COLO668 (cell line): ENCODE data around the gene NDFIP1.

Experiments used
- DNase-seq: peaks from one replicate; lab custom pipeline; 2025; ENCODE audit not compliant: unreplicated experiment; lab: John Stamatoyannopoulos, UW

NDFIP1 gene

DNA sequence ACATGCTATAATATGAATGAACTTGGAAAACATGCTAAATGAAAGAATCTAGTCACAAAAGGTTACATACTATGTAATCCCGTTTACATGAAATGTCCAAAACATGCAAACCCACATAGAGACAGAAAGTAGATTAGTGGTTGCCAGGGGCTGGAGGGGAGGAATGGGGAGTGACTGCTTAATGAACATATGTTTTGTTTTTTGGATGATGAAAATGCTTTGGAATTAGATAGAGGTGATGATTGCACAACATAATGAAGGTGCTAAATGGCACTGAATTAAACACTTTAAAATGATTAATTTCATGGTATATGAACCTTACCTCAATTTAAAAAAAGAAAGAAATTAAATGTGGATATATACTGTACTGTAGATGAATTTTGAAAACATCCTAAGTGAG, 17.6 kb upstream of the NDFIP1 start:
- no peak for DNase-seq

- no peak for DNase-seq
These were observed 16.7 kb upstream of the NDFIP1 start for GRCh38 chr5:142091922-142092321.

DNA sequence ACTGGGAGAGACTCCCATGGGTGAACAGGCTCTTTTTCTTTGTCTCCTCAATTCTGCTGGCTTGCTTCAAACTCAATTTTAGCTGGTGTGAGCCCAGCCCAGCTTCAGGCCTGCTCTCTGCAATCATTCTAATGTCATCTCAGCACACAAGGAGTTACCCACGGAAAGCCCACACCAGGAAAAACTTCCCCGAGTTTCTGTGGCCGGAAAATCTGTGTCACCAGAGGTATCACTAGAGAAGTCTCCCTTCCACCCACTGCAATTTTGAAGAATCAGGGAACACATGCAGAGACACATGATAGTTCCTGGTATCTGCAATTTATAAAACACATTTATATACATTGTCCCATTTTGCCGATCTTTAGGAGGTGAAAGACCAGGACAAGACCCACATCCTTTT, 13.5 kb upstream of the NDFIP1 start:
- DNase-seq, result no peak

DNA sequence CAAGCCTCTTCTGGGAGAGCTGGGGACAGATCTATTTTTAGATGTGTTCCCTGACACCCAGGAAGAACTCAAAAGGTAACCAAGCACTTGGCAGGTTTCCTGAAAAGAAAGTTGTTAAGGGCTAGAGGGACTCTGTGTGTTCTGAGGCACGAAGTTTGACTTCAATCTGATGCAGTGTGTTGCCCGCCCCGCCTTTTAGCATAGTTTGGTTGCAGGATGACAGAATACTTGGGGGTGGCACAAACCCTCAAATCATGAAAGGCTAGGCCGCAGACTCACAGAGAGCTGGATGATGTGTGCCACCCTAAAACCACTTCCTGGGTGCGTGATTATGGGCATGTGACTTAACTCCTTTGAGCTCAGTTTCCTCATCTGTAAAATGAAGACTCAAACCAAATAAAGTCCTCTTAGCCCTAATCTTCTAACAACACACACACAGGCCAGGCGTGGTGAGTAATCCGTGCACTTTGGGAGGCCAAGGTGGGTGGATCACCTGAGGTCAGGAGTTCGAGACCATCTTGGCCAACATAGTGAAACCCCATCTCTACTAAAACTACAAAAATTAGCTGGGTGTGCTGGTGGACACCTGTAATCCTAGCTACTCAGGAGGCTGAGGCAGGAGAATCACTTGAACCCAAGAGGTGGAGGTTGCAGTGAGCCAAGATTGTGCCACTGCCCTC, 12.8 kb upstream of the NDFIP1 start:
- DNase-seq, result no peak

DNA sequence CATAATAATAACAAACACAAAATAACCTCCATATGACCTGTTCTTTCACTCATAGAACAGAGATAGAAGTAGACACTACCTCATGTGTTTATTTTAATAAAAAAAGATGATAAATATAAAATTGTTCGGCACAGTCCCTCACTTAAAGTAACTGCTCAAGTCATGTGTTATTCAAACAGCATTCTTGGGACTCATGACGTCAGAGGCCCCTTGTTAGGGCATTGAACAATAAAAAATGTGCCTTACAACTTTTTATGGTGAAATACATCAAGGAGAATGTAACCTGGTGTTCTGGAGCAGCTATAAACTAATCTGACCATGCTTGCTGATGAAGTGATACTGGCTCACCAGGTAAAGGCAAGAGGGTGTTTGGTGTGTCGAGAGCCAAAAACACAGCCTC, 12.2 kb upstream of the NDFIP1 start:
- DNase-seq, result no peak

DNA sequence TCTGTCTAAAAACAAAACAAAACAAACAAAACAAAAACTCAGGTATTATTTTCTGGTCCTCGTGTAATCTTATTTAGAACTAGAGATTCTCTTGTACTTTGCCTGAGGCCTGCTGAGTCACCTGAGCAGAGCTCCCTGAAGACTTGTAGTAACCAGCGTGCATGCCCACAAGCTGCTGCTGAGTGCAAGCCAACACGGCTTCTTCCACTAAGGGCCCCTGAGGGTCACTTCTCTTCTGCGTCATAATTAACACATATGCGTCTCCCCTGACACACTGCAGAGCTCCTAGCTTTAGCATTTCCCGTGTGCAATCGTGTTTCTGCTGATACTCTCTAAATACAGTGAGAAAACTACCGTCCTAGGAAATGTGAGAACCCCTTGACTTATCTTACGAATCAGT, 10.9 kb upstream of the NDFIP1 start:
- DNase-seq, result no peak

- no peak for DNase-seq
These were observed 10.3 kb upstream of the NDFIP1 start for GRCh38 chr5:142098275-142098674.

GRCh38 chr5:142098931-142099330, 9.6 kb upstream of the NDFIP1 start:
- no peak for DNase-seq

- no peak for DNase-seq
These were observed 8.3 kb upstream of the NDFIP1 start for GRCh38 chr5:142100307-142100706.

DNA sequence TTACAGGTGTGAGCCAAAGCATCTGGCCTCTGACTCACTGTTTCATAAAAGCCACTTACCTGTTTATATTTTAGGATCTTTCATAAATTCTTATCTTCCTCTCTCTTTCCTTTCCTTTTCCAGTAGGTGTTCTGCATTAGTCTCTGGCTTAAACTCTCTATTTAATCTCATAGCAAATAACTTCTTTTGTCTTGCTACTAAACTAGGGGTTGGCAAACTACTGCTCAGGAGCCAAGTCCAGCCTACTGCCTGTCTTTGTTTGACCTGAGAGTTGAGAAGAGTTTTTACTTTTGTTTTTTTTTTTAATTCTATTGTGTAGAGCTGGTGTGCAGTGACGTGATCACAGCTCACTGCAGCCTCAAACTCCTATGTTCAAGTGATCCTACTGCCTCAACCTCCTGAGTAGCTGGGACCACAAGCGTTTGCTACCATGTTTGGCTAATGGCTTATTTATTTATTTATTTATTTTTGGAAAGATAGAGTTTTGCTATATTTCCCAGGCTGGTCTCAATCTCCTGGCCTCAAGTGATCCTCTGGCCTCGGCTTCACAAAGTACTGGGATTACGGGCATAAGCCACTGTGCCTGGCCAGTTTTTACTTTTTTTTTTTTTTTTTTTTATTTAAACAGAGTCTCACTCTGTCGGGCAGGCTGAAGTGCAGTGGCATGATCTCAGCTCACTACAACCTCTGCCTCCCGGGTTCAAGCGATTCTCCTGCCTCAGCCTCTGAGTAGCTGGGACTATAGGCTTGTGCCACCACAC, 5.4 kb upstream of the NDFIP1 start:
- DNase-seq, result no peak

DNA sequence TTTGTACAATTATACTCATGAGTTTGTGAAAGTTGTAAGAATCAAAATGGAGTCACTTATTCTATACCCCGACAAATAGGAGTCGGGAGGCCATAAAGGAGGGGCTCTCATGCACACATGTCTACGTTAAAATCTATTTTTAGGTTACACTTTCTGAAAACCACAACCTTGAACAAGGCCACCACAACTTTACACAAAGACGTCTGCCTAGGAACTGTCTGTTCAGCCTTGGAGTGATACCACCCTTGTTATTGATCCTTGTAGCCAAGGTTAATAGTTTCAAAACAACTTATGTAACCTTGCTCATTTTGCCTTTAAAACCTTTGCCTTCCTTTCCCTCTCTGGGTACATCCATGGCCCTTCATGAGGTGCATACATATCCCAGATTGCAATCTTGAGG, 4.1 kb upstream of the NDFIP1 start:
- DNase-seq, result no peak

GRCh38 chr5:142106061-142106460, 2.5 kb upstream of the NDFIP1 start:
- DNase-seq, result no peak

DNA sequence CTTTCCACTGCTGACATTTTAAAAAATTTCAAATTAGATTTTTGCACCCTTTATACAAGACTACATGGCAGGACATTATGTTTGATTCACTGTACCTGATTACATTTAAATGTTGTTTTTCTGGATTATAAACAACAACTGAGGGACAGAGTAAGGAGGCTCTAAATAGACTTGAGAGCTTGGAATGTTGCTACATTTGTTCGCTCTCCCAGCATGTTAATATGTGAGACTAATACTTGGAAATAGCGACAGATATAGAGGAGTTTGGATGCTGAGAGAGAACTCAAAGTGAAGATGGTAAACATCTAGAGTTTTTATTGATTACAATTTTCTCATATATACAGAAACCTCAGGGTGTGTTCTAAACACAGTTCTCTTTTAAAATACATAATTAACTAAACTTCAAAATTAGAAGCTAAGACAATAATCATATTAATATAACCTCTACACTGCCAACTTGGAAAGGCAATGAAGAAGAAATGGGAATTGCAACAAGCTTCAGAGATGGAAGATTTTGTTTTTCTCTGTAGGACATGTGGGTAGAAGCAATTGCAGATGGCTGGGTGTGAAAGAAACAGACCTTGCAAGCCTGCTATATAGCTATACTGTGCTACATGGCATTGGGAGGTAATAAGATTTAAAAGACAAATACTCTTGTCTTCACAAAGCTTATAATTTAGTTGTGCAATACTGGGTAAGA, 1.4 kb upstream of the NDFIP1 start:
- DNase-seq, result no peak

- DNase-seq, result no peak
These were observed 695 bp upstream of the NDFIP1 start for GRCh38 chr5:142107736-142108431.

DNA sequence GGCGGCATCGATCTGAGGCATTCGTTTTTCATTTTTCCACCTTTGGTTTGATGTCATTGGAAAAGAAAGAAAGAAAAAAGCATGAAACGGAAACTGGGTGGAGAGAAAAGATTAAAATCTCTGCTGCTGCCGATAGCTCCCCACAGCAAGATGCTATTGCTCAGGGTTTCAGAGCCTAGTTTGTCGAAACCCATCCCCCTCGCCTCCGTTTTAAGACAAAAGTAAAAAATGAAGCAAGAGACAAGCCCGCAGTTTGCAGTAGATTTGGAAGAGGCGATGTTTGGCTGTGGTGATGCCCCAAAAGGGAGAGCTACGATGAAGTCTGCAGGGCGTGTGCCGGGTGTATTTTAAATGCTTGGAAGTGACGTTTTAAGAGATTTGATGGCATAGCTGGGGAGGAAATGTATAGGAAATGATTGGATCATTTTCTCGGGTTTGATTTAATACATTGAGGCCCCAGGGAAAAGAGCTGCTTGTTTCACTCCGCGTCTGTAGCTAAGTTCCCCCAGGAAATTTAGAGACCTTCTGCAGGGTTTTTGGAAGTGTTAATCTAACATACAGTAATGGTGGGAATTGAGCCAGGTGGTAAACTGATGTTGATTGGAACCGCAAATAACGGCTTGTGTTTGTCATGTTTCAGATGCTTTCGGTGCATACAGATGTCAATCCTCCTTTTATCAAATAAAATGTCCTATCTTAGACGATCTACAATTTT, 909 bp downstream of the NDFIP1 start:
- no peak for DNase-seq

GRCh38 chr5:142110046-142110531, 1.5 kb downstream of the NDFIP1 start:
- DNase-seq, result no peak

DNA sequence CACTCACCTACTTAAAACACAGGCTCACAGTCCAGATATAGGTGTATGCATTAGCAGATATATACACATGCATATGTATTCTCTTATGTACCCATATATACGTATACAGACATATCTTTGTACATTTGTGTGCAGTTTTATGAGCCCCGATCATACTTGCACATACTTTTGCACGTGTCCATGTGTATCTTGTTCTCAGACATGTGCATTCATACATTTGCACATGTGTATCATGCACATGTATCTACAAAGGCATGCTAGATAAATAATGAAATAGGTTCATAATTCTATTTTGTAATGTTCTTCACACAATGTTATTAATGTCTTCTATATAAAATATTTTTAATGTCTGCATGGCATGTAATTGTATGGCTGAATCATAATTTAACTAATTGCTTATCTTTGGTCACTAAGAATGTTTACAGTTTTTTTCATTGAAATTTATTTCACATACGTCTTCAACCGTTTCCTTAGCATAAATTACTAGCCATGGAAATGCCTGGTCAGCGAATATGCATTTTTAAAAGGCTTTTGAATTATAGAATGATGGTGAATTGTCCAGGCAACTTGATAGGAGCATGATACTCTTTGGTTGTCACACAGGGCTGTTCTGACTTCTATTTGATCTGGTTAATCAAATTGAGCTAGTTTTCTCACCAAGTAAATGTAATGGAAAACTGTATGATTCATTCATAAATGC, 2.6 kb downstream of the NDFIP1 start:
- DNase-seq, result no peak

DNA sequence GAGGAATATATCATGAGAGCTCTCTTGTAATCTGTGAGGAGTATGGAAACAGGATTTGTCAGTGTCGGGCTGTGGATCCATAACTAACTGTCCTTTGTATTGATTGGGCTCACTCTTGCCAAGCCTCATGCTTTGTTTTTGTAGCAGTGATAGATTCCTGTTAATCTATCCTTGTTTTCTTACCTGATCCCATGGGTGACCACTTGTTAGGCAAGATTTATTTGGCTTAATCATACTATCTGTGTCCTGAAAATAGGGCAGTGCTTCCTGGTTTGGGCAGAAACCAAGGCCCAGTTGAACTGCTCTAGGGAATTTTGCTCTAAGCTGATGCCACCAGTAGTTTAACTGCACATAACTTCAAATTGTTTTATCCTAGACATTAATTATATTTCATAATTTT, 6.1 kb downstream of the NDFIP1 start:
- DNase-seq, result no peak

DNA sequence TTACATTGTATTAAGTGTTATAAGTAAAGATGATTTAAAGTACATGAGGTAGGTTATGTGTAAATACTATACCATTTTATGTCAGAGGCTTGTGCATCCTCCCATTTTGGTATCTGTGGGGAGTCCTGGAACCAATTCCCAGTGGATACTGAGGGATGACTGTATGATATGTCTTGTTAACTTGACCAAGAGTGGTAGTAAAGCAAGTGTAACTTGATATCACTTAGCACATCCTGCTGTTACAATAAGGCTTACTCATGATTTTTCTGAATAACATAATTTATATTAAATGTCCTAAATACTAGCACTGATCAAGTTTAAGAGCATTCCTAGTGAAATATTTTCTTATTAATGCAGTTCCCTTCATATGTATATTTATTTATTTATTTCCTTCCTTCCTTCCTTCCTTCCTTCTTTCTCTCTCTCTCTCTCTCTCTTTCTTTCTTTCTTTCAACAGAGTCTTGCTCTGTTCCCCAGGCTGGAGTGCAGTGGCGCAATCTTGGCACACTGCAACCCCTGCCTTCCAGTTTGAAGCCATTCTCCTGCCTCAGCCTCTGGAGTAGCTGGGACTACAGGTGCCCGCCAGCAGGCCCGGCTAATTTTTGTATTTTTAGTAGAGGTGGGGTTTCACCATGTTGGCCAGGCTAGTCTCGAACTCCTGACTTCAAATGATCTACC, 7.5 kb downstream of the NDFIP1 start:
- no peak for DNase-seq
